Stimulated activated CD4-positive, alpha-beta T cell treated with anti-CD3 and anti-CD28 coated beads, Interleukin-4, amount 100 ng/mL, for 24 hours (primary cell): ENCODE measurements around the gene CBFB.
"Not testable (repeated sequence)": the region's sequence is repeated elsewhere in the genome, so short reads cannot be mapped to it uniquely, and the experiment has no call there.

Source experiments
- DNase-seq: peaks from one replicate; pipeline ENCODE4 v3.0.0-alpha.2; 2020

CBFB gene

DNA sequence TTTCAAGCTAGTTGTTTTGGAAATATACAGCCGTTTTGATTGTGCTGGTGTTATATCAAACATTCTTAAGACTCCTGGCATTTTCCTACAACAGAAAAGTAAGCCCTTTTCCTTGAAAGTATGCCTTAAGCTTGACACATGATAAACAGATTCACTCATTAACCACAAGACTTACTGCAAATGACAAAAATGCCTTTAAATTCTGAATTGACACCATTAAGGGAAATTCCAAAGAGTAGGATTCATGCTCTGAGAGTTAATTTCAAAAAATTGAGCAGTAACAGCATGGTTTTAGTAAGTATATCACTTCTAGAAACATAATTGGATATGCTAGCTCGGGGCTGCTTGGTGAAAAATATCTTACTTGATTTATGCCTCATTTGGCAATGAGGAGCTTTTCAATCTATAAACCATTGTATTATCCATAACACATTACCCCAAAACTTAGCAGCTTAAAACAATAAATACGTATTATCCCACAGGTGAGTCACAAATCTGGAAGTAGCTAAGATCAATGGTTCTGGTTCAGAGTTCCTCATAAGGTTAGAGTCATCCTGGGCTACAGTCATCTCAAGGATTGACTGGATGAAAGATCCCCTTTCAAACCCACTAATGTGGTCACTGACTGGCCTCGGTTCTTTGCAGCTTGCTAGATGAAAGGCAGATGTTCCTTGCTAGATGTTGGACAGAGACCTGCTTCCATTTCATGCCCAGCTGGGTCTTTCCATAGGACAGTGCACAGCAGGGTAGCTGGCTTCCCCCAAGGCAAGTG is 72.5 kb downstream of the CBFB start:
- peak; percentile 8 for DNase-seq

- no peak for DNase-seq
Measured at GRCh38 chr16:67104061-67104460, 75.1 kb downstream of the CBFB start.

GRCh38 chr16:67104845-67105244 is 75.9 kb downstream of the CBFB start:
- DNase-seq: no peak

GRCh38 chr16:67105246-67105645 is 76.3 kb downstream of the CBFB start:
- DNase-seq: no peak

- DNase-seq: no peak
Measured at GRCh38 chr16:67105881-67106280, 76.9 kb downstream of the CBFB start.

DNA sequence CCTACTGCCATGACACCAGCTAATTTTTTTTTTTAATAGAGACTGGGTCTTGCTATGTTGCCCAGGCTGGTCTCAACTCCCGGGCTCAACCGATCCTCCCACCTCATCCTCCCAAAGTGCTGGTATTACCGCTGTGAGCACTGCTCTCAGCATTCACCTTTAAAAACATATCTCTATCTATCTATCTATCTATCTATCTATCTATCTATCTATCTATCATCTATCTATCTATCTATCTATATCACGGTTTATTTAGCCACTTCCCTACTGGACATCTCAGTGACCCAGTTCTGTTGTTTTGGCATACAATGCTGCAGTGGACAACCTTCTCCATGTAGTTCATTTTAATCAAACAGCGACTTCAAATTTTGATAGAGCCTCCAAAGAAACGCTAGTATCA is 79.5 kb downstream of the CBFB start:
- DNase-seq: no peak

DNA sequence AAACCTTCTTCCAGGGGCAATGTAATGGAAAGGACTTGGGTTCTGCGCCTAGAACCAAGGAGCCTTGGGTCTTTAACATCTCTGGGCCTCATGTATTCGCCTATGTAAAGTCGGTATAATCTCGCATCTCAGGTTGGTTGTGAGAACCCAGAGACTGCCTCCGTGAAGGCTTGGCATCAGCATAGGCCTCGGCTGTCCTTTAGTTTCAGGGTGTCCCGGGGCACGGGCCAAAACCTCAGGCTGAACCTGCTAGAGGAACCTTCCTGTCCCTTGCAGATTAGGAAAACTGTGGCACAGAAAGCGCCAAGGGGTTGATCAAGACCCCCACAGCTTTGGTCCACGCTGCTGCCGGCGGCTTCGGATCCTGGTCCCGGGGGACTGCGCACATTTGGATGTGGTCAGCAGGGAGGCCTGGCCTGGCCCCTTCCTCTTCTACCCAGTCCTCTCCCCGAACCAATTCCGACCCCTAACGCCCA is 80.0 kb downstream of the CBFB start:
- DNase-seq: no peak

- DNase-seq: peak; percentile 95
Measured at GRCh38 chr16:67109407-67110135, 80.6 kb downstream of the CBFB start, which contains the start of gene PHAF1. Gene PHAF1, plus strand, starts transcription at chr16:67109941. Its CDS starts 235 bp downstream, at chr16:67110176.

DNA sequence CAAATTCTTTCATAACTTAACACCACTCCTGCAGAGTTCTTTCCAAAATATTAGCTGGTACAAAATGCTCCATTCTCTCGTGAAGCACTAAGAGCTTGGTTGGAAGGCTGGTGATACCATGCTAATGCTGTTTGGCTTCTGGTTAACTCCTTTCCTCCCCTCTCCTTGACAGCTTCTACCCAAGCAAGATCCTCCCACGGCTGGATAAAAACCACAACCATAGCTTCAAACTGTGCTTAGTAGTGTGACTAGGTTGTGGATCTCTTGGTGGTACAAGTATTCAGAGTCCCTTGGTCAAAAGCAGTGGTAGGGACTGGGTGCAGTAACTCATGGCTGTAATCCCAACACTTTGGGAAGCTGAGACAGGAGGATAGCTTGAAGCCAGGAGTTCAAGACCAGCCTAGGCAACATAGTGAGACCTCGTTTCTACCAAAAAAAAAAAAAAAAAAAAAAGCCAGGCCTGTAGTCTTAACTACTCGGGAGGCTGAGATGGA is 83.0 kb downstream of the CBFB start:
- no peak for DNase-seq

- no peak for DNase-seq
Measured at GRCh38 chr16:67112591-67113399, 83.8 kb downstream of the CBFB start.

DNA sequence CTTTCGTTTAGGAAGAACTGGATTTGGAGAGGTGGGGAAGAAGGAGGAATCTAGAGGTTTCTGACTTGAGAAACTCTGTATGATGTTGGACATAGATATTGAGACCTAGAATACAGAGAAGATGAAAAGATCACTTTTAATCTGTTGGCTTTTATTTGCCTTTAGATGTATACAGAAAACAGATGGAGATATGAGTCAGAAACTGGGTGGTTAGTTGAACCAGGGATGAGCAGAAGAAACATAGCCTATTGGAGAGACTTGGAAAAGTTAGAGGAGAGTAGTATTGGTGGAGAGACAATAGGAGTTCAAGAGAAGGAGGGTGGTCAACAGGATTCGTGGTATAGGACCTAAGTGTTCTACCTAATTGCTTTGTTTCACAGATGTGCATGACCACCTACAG is 85.8 kb downstream of the CBFB start:
- no peak for DNase-seq

DNA sequence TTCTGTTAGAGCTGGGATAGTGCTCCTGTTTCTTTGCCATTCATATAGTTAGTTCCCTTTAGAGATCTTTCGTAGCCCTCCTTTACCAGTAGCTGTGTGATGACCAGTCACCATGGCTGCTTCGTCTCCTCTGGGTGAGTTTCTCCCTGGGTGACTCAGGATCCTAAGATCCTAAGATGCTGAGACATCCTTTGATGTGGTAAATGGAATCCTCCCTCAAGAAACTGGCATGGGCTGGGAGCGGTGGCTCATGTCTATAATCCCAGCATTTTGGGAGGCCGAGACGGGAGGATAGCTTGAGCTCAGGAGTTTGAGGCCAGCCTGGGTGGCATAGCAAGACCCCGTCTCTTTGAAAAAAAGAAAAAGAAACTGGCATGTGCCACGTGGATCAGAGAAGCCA is 86.7 kb downstream of the CBFB start:
- DNase-seq: no peak

DNA sequence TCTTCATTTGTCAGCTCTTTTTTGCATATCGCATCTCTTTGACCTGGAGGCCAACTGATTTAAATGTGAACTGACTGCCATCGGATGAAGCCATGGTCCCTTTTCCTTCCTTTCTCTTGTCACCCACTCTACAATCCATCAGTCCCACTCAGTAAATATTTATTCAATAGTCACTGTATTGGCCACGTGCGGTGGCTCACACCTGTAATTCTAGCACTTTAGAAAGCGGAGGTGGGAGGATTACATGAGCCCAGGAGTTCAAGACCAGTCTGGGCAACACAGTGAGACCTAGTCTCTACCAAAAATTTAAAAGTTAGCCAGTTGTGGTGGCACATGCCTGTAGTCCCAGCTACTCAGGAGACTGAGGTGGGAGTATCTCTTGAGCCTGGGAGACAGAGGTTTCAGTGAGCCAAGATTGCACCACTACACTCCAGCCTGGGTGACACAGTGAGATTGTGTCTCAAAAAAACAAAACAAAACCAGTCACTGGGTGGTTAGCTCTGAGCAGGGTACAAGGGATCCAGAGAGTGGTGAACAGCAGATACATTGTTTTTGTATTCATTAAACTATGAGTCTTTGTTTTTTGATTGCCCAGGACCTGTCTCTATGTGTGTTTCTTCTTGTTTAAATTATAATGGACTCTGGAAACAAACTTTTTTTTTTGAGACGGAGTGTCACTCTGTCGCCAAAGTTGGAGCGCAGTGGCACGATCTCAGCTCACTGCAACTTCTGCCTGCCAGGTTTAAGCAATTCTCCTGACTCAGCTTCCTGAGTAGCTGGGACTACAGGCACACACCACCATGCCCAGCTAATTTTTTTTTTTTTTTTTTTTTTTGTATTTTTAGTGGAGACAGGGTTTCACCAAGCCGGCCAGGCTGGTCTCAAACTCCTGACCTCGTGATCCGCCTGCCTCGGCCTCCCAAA is 87.7 kb downstream of the CBFB start:
- no peak for DNase-seq

DNA sequence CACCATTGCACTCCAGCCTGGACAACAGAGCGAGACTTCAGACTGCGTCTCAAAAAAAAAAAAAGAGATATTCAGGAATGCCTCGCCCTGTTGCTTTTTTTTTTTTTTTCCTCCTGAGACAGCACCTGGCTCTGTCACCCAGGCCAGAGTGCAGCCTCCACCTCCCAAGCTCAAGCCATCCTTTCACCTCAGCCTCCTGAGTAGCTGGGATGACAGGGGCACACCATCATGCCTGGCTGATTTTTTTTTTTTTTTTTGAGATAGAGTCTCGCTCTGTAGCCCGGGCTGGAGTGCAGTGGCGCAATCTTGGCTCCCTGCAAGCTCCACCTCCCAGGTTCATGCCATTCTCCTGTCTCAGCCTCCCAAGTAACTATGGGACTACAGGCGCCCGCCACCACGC is 88.8 kb downstream of the CBFB start:
- DNase-seq: no peak

DNA sequence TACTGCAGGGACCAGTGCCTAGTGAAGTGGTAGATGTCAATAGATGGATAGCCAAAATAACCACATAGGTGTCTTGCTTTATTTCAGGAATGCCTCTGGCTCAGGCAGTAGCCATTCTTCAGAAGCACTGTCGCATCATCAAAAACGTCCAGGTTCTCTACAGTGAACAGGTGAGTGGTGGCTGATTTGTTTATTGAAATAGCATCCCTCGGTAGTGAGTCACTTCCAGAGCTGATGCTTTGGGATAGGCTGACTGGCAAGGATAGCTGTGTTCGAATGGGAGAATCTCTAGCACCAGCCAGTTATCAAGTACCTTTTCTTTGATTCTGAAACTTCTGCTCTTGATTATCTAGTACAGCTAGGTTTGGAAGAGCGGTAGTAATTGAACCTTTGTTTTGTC is 91.1 kb downstream of the CBFB start:
- DNase-seq: no peak

DNA sequence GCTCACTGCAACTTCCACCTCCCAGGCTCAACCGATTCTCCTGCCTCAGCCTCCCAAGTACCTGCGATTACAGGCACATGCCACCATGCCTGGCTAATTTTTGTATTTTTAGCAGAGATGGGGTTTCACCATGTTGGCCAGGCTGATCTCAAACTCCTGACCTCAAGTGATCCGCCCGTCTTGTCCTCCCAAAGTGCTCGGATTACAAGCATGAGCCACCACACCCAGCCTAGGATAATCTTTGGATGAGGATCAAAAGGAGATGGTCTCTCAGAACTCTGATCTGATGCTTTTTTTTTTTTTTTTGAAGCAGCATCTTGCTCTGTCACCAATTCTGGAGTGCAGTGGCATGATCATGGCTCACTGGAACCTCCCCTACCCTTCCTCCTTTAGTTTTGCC is 93.8 kb downstream of the CBFB start:
- not testable (repeated sequence) for DNase-seq

- no peak for DNase-seq
Measured at GRCh38 chr16:67128417-67128816, 99.5 kb downstream of the CBFB start.

GRCh38 chr16:67128887-67129286 is 99.9 kb downstream of the CBFB start:
- DNase-seq: no peak

GRCh38 chr16:67129422-67129821 is 100.5 kb downstream of the CBFB start:
- no peak for DNase-seq

DNA sequence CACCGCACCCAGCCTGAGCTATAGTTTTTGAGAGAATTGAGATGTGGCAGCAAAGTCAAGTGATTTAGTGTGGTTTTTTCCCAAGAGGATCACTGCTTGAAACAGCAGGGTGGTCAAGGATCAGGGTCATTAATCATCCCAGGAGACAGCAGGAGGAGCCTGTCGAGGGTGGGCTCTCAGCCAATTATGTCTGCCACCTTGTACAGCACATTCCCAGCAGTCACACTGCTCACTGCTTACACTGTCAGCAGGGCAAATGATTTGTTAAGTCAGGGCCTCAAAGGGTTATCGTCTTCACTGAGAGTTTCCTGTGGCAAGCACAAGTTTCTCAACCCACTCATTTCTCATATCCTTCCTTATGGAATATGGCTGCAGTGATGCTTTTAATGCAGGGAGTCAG is 108.7 kb downstream of the CBFB start:
- no peak for DNase-seq

- no peak for DNase-seq
Measured at GRCh38 chr16:67141391-67141790, 112.4 kb downstream of the CBFB start.

- DNase-seq: no peak
Measured at GRCh38 chr16:67142342-67142741, 113.4 kb downstream of the CBFB start.
